Heart right ventricle (tissue), 16 donors: ENCODE data around the gene NFIB. TPM values are rescaled to one million over a fixed set of nuclear protein-coding genes. Genes with fewer than 3 reads are reported as not detected.

ENCODE experiments used
- ATAC-seq, 8 donors: fragments of 200-7000 bp; cut with Tn5 transposase; one replicate each; pipeline ENCODE4 v1.9.1; 2020; ENCODE audit warnings: mild to moderate bottlenecking in 8 of 8, moderate library complexity in 8 of 8, moderate number of reproducible peaks in 1 of 8
- DNase-seq, 2 donors: peaks; one replicate each; pipeline ENCODE4 v3.0.0-alpha.2; 2020
- H3K27ac ChIP-seq, 10 donors: fragments of 200-600 bp; sonication (generic) in 2 of 10; one replicate each; pipeline versions ENCODE4 v1.5.0 to v1.8.0; 2020 to 2022; ENCODE audit warnings: mild to moderate bottlenecking in 3 of 10
- H3K27me3 ChIP-seq, 7 donors: fragments of 200-600 bp; one replicate each; pipeline ENCODE4 v1.8.0; 2021 to 2022; ENCODE audit warnings: mild to moderate bottlenecking in 2 of 7
- H3K36me3 ChIP-seq, 9 donors: fragments of 200-600 bp; sonication (generic) in 1 of 9; one replicate each; pipeline versions ENCODE4 v1.5.0 to v1.8.0; 2020 to 2022; ENCODE audit warnings: mild to moderate bottlenecking in 2 of 9
- H3K4me1 ChIP-seq, 9 donors: fragments of 200-600 bp; sonication (generic) in 1 of 9; one replicate each; pipeline versions ENCODE4 v1.5.0 to v1.8.0; 2020 to 2022; ENCODE audit warnings: mild to moderate bottlenecking in 4 of 9
- H3K4me3 ChIP-seq, 10 donors: fragments of 200-600 bp; sonication (generic) in 2 of 10; one replicate each; pipeline versions ENCODE4 v1.5.0 to v1.8.0; 2020 to 2022; ENCODE audit warnings: mild to moderate bottlenecking in 7 of 10, moderate library complexity in 2 of 10
- H3K9me3 ChIP-seq, 11 donors: fragments of 200-600 bp in 10 of 11; sonication (generic) in 2 of 11; one replicate each; pipeline versions ENCODE4 v1.5.0 to v1.8.0; 2013 to 2022; ENCODE audit warnings: mild to moderate bottlenecking in 2 of 11, control low read depth in 1 of 11, moderate library complexity in 1 of 11
- WGBS, 2 donors: extraction: QIAGEN DNeasy Blood & Tissue Kit; methylation state at CpG; one replicate each; pipeline ENCODE4 v1.1.7; 2013; ENCODE audit warnings: inconsistent platforms in 1 of 2; 5-methylcytosine and 5-hydroxymethylcytosine counted together
- intact Hi-C, 10 donors: fragments of 100-400 bp; cut with DNase I; formaldehyde crosslinking; loops; one replicate each; pipeline versions ENCODE4 v1.11.1 to v1.14.2; 2022
- polyA plus RNA-seq, 2 donors: library from polyadenylated mRNA; stranded (reverse); fragments of 200-250 nt; gene quantifications; one replicate each; pipeline ENCODE4 v1.2.3, GENCODE V29; 2013
- total RNA-seq, 10 donors: library from RNA; stranded (reverse); fragmentation: NEBNext Ultra II Directional in 3 of 10; extraction: Animal tissue kit (Norgen Biotek cat#: 25700) in 3 of 10; gene quantifications; one replicate each; pipeline versions ENCODE4 v1.2.1 to v1.2.4, GENCODE V29; 2021 to 2023
- TF ChIP-seq, protein P1 (sequence below), 9 donors: fragments of 200-600 bp; sonication (generic) in 2 of 9; IDR thresholded peaks; one replicate each; pipeline versions ENCODE4 v1.5.0 to v1.8.0; 2021 to 2022; ENCODE audit warnings: antibody characterized with exemption in 9 of 9, mild to moderate bottlenecking in 5 of 9, moderate library complexity in 1 of 9
- donor health status: Arrhythmogenic right ventricular cardiomyopathy.
- donor health status: ischemic (EF 13 %, LVEDD 7.1; RV severe dilation, severe dysfunction).
- donor health status: healthy with polysubstance abuse.
- donor health status: DM: no; HTN: yes; CAD: no.
- donor health status: DM: no; HTN: no; CAD: no.
- donor health status: ischemic (EF 25% LVEDD 6.9; RV normal size, moderate dysfunction).
- donor health status: ischemic (EF 25% LVEDD 5.7; RV mildly dilated, moderate dysfunction).
- donor health status: healthy.
- donor health status: DM: yes; HTN: yes; CAD: no.
- donor health status: Ischemic cardiomyopathy.
- donor health status: ischemic (EF 35%, LVEDD 5.7; RV mildly dilated, moderate dysfunction).
- donor health status: nonischemic (EF 11% LVEDD 7.7; RV severe dilation, severe dysfunction).
- donor health status: DM: yes; HTN: yes; CAD: no.
- donor health status: PGD.
- donor health status: ischemic (EF 29% LVEDD 5.4; RV normal size, mild dysfunction).
- donor health status: nonischemic (EF 23%, LVEDD 6.1; RV moderate dilation, normal function).

The NFIB gene
- total and polyA plus RNA-seq, 12 donors = 16.7 to 145 (median 124) TPM

GRCh38 chr9:14231196-14231990, 82.5 kb downstream of the NFIB start:
- H3K9me3 ChIP-seq = no peaks in the 10 kb centered on the region
- H3K27me3 ChIP-seq = no peaks in the 10 kb centered on the region
- H3K36me3 ChIP-seq = peaks cover 0 to 11% (median 0%) of the 10 kb centered on the region in 9 donors
- intact Hi-C loops = no loop called here
- peaks cover 0 to 79% (median 44%) of the 10 kb centered on the region in 9 donors for H3K4me1 ChIP-seq
- H3K27ac ChIP-seq = peak overlapping the region in 1 of 10 donors; percentile 49
- peak in 2 of 8 donors; percentile 41 to 42 for ATAC-seq
- no peak overlapping the region for H3K4me3 ChIP-seq
- TF ChIP-seq, protein P1, sequence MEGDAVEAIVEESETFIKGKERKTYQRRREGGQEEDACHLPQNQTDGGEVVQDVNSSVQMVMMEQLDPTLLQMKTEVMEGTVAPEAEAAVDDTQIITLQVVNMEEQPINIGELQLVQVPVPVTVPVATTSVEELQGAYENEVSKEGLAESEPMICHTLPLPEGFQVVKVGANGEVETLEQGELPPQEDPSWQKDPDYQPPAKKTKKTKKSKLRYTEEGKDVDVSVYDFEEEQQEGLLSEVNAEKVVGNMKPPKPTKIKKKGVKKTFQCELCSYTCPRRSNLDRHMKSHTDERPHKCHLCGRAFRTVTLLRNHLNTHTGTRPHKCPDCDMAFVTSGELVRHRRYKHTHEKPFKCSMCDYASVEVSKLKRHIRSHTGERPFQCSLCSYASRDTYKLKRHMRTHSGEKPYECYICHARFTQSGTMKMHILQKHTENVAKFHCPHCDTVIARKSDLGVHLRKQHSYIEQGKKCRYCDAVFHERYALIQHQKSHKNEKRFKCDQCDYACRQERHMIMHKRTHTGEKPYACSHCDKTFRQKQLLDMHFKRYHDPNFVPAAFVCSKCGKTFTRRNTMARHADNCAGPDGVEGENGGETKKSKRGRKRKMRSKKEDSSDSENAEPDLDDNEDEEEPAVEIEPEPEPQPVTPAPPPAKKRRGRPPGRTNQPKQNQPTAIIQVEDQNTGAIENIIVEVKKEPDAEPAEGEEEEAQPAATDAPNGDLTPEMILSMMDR (IDR thresholded peaks at IDR 0.05) = no peak
- no peak for DNase-seq
- WGBS, 2 donors = 51 to 65% methylated on average over 5 of the region's 5 CpGs

DNA sequence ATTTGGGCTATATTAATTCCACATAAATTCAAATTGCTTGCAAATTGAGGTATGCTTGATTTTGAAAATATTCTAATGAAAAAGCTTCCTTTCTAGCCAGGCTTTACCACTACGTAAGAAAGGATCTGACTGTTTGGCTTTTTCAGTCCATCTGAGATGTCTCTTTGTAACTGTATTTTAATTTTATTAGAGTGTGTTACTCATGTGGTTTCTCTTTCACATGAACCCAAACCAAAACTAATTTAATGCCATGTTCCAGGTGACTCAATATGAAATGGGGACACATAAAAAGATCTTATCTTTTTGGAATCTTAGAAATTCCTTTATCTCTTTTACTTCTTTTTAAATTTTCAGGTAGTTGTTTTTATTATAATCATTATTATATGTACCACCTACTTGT, 85.3 kb downstream of the NFIB start:
- WGBS, 2 donors = 89 to 95% methylated on average over 1 of the region's 1 CpG
- H3K27ac ChIP-seq = peak overlapping the region in 1 of 10 donors; percentile 6
- TF ChIP-seq, protein P1 (IDR thresholded peaks at IDR 0.05) = no peak
- ATAC-seq (no peak), DNase-seq (no peak)
- intact Hi-C loops = no loop called here
- no peaks in the 10 kb centered on the region for H3K27me3 ChIP-seq
- peaks cover 0 to 63% (median 35%) of the 10 kb centered on the region in 9 donors for H3K4me1 ChIP-seq
- no peaks in the 10 kb centered on the region for H3K9me3 ChIP-seq
- H3K4me3 ChIP-seq = no peak overlapping the region
- H3K36me3 ChIP-seq = peaks cover 0 to 26% (median 0%) of the 10 kb centered on the region in 9 donors

- DNase-seq (no peak), ATAC-seq (no peak)
- TF ChIP-seq, protein P1 (IDR thresholded peaks at IDR 0.05) = no peak
- Histone ChIP-seq H3K9me3 (no peaks in the 10 kb centered on the region), H3K27ac (peak overlapping the region in 3 of 10 donors; percentile 5 to 48 (median 15)), H3K4me1 (peaks cover 2 to 63% (median 45%) of the 10 kb centered on the region in 9 donors), H3K27me3 (no peaks in the 10 kb centered on the region), H3K36me3 (peaks cover 0 to 26% (median 0%) of the 10 kb centered on the region in 9 donors), H3K4me3 (no peak overlapping the region)
- intact Hi-C loops = no loop called here
- 84 to 86% methylated on average over 11 of the region's 11 CpGs for WGBS, 2 donors
These were observed 86.9 kb downstream of the NFIB start for GRCh38 chr9:14226855-14227532.

GRCh38 chr9:14223081-14223480, 90.9 kb downstream of the NFIB start:
- peak overlapping the region in 6 of 10 donors; percentile 65 to 84 (median 80) for H3K27ac ChIP-seq
- intact Hi-C loops = no loop called here
- no peak overlapping the region for H3K4me3 ChIP-seq

More at GRCh38 chr9:14223081-14223480, 90.9 kb downstream of the NFIB start:
- Histone ChIP-seq H3K27me3 (no peaks in the 10 kb centered on the region), H3K4me1 (peaks cover 11 to 71% (median 63%) of the 10 kb centered on the region in 9 donors), H3K36me3 (peaks cover 0 to 26% (median 0%) of the 10 kb centered on the region in 9 donors), H3K9me3 (no peaks in the 10 kb centered on the region)
- TF ChIP-seq, protein P1 (IDR thresholded peaks at IDR 0.05) = no peak
- DNase-seq (no peak), ATAC-seq (peak in 7 of 8 donors; percentile 12 to 57 (median 28))
- 53 to 54% methylated on average over 5 of the region's 5 CpGs for WGBS, 2 donors
